ENCODE results near the gene ASCC1.
"Not testable (repeated sequence)": the region's sequence is repeated elsewhere in the genome, so short reads cannot be mapped to it uniquely, and the experiment has no call there.

ASCC1 gene

GRCh38 chr10:72257051-72257892 is 41.2 kb upstream of the ASCC1 start:
- H3K36me3 ChIP-seq (ENCODE audit: control insufficient read depth, insufficient read depth, low read length) = no peaks in the 10 kb centered on the region
- H3K9me3 ChIP-seq (ENCODE audit: control insufficient read depth, low read length) = no peaks in the 10 kb centered on the region
- H3K4me3 ChIP-seq (ENCODE audit: low read length) = no peak overlapping the region
- H3K4me1 ChIP-seq (ENCODE audit: control insufficient read depth, insufficient read depth, low read length) = peaks cover 59% of the 10 kb centered on the region
- H3K9ac ChIP-seq (ENCODE audit: low read length) = no peak overlapping the region
- no peaks in the 10 kb centered on the region for H3K27me3 ChIP-seq (ENCODE audit: control insufficient read depth, insufficient read depth, low read length)

- Histone ChIP-seq H3K27me3 (ENCODE audit: control insufficient read depth, insufficient read depth, low read length) (no peaks in the 10 kb centered on the region), H3K36me3 (ENCODE audit: control insufficient read depth, insufficient read depth, low read length) (no peaks in the 10 kb centered on the region), H3K4me3 (ENCODE audit: low read length) (no peak overlapping the region), H3K9me3 (ENCODE audit: control insufficient read depth, low read length) (no peaks in the 10 kb centered on the region), H3K4me1 (ENCODE audit: control insufficient read depth, insufficient read depth, low read length) (peaks cover 53% of the 10 kb centered on the region), H3K9ac (ENCODE audit: low read length) (no peak overlapping the region)
Observed at GRCh38 chr10:72255977-72256729, 40.1 kb upstream of the ASCC1 start.

- no peaks in the 10 kb centered on the region for H3K27me3 ChIP-seq (ENCODE audit: control insufficient read depth, insufficient read depth, low read length)
- peaks cover 47% of the 10 kb centered on the region for H3K4me1 ChIP-seq (ENCODE audit: control insufficient read depth, insufficient read depth, low read length)
- H3K9ac ChIP-seq (ENCODE audit: low read length) = peak overlapping the region; percentile 67
- no peak overlapping the region for H3K4me3 ChIP-seq (ENCODE audit: low read length)
- H3K9me3 ChIP-seq (ENCODE audit: control insufficient read depth, low read length) = no peaks in the 10 kb centered on the region
- no peaks in the 10 kb centered on the region for H3K36me3 ChIP-seq (ENCODE audit: control insufficient read depth, insufficient read depth, low read length)
Observed at GRCh38 chr10:72254813-72255568, 38.9 kb upstream of the ASCC1 start.

- Histone ChIP-seq H3K9me3 (ENCODE audit: control insufficient read depth, low read length) (no peaks in the 10 kb centered on the region), H3K4me1 (ENCODE audit: control insufficient read depth, insufficient read depth, low read length) (peaks cover 49% of the 10 kb centered on the region), H3K9ac (ENCODE audit: low read length) (no peak overlapping the region), H3K4me3 (ENCODE audit: low read length) (no peak overlapping the region), H3K36me3 (ENCODE audit: control insufficient read depth, insufficient read depth, low read length) (no peaks in the 10 kb centered on the region), H3K27me3 (ENCODE audit: control insufficient read depth, insufficient read depth, low read length) (no peaks in the 10 kb centered on the region)
Observed at GRCh38 chr10:72253578-72253977, 37.5 kb upstream of the ASCC1 start.

- Histone ChIP-seq H3K9me3 (ENCODE audit: control insufficient read depth, low read length) (no peaks in the 10 kb centered on the region), H3K4me1 (ENCODE audit: control insufficient read depth, insufficient read depth, low read length) (peaks cover 55% of the 10 kb centered on the region), H3K27me3 (ENCODE audit: control insufficient read depth, insufficient read depth, low read length) (no peaks in the 10 kb centered on the region), H3K36me3 (ENCODE audit: control insufficient read depth, insufficient read depth, low read length) (no peaks in the 10 kb centered on the region), H3K4me3 (ENCODE audit: low read length) (no peak overlapping the region), H3K9ac (ENCODE audit: low read length) (no peak overlapping the region)
Observed at GRCh38 chr10:72252972-72253371, 36.9 kb upstream of the ASCC1 start.

GRCh38 chr10:72251635-72252034 is 35.6 kb upstream of the ASCC1 start:
- no peaks in the 10 kb centered on the region for H3K27me3 ChIP-seq (ENCODE audit: control insufficient read depth, insufficient read depth, low read length)
- H3K4me3 ChIP-seq (ENCODE audit: low read length) = no peak overlapping the region
- H3K9me3 ChIP-seq (ENCODE audit: control insufficient read depth, low read length) = no peaks in the 10 kb centered on the region
- H3K36me3 ChIP-seq (ENCODE audit: control insufficient read depth, insufficient read depth, low read length) = no peaks in the 10 kb centered on the region
- H3K9ac ChIP-seq (ENCODE audit: low read length) = no peak overlapping the region
- peaks cover 60% of the 10 kb centered on the region for H3K4me1 ChIP-seq (ENCODE audit: control insufficient read depth, insufficient read depth, low read length)

GRCh38 chr10:72250666-72251065 is 34.6 kb upstream of the ASCC1 start:
- Histone ChIP-seq H3K27me3 (ENCODE audit: control insufficient read depth, insufficient read depth, low read length) (no peaks in the 10 kb centered on the region), H3K4me1 (ENCODE audit: control insufficient read depth, insufficient read depth, low read length) (peaks cover 67% of the 10 kb centered on the region), H3K4me3 (ENCODE audit: low read length) (no peak overlapping the region), H3K9ac (ENCODE audit: low read length) (no peak overlapping the region), H3K9me3 (ENCODE audit: control insufficient read depth, low read length) (no peaks in the 10 kb centered on the region), H3K36me3 (ENCODE audit: control insufficient read depth, insufficient read depth, low read length) (no peaks in the 10 kb centered on the region)

GRCh38 chr10:72249176-72249862 is 33.2 kb upstream of the ASCC1 start:
- H3K4me1 ChIP-seq (ENCODE audit: control insufficient read depth, insufficient read depth, low read length) = peaks cover 66% of the 10 kb centered on the region
- not testable (repeated sequence) for H3K27me3 ChIP-seq (ENCODE audit: control insufficient read depth, insufficient read depth, low read length); H3K4me3 ChIP-seq (ENCODE audit: low read length); H3K9me3 ChIP-seq (ENCODE audit: control insufficient read depth, low read length); H3K36me3 ChIP-seq (ENCODE audit: control insufficient read depth, insufficient read depth, low read length)
- peak overlapping the region; percentile 51 for H3K9ac ChIP-seq (ENCODE audit: low read length)

- no peaks in the 10 kb centered on the region for H3K36me3 ChIP-seq (ENCODE audit: control insufficient read depth, insufficient read depth, low read length)
- no peak overlapping the region for H3K4me3 ChIP-seq (ENCODE audit: low read length)
- peaks cover 66% of the 10 kb centered on the region for H3K4me1 ChIP-seq (ENCODE audit: control insufficient read depth, insufficient read depth, low read length)
- peak overlapping the region; percentile 51 for H3K9ac ChIP-seq (ENCODE audit: low read length)
- no peaks in the 10 kb centered on the region for H3K9me3 ChIP-seq (ENCODE audit: control insufficient read depth, low read length)
- H3K27me3 ChIP-seq (ENCODE audit: control insufficient read depth, insufficient read depth, low read length) = no peaks in the 10 kb centered on the region
Observed at GRCh38 chr10:72248468-72249151, 32.5 kb upstream of the ASCC1 start.

GRCh38 chr10:72245949-72246525 is 30.0 kb upstream of the ASCC1 start:
- H3K36me3 ChIP-seq (ENCODE audit: control insufficient read depth, insufficient read depth, low read length) = no peaks in the 10 kb centered on the region
- H3K9ac ChIP-seq (ENCODE audit: low read length) = peak overlapping the region; percentile 16
- peaks cover 71% of the 10 kb centered on the region for H3K4me1 ChIP-seq (ENCODE audit: control insufficient read depth, insufficient read depth, low read length)
- H3K4me3 ChIP-seq (ENCODE audit: low read length) = no peak overlapping the region
- H3K9me3 ChIP-seq (ENCODE audit: control insufficient read depth, low read length) = no peaks in the 10 kb centered on the region
- H3K27me3 ChIP-seq (ENCODE audit: control insufficient read depth, insufficient read depth, low read length) = no peaks in the 10 kb centered on the region

- Histone ChIP-seq H3K36me3 (ENCODE audit: control insufficient read depth, insufficient read depth, low read length) (no peaks in the 10 kb centered on the region), H3K9ac (ENCODE audit: low read length) (peak overlapping the region; percentile 48)
Observed at GRCh38 chr10:72244573-72245038, 28.5 kb upstream of the ASCC1 start.

More at GRCh38 chr10:72244573-72245038, 28.5 kb upstream of the ASCC1 start:
- Histone ChIP-seq H3K4me1 (ENCODE audit: control insufficient read depth, insufficient read depth, low read length) (peaks cover 65% of the 10 kb centered on the region), H3K4me3 (ENCODE audit: low read length) (no peak overlapping the region), H3K27me3 (ENCODE audit: control insufficient read depth, insufficient read depth, low read length) (no peaks in the 10 kb centered on the region), H3K9me3 (ENCODE audit: control insufficient read depth, low read length) (no peaks in the 10 kb centered on the region)
